Activated T-helper 1 cell treated with Interleukin-2 at 50 U/mL for 16 hours (primary cell): ENCODE measurements around the gene LUZP2.

Experiments
- DNase-seq: peaks from one replicate; pipeline ENCODE4 v3.0.0-alpha.2; 2020; ENCODE audit warnings: low read depth

Gene LUZP2

DNA sequence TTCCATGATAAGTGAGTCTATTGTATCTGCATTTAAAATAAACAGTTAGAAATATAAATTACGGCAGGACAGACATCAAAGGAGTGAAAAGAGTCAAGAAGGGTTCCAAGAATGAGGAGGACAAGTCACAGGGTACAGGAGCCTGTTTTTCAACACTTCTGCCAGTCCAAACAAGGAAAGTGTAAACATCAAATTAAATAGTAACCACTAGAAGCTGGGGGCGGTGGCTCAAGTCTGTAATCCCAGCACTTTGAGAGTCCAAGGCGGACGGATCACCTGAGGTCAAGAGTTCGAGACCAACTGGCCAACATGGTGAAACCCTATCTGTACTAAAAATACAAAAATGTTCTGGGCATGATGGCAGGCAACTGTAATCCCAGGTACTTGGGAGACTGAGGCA is 219.6 kb downstream of the LUZP2 start:
- DNase-seq, result no peak

DNA sequence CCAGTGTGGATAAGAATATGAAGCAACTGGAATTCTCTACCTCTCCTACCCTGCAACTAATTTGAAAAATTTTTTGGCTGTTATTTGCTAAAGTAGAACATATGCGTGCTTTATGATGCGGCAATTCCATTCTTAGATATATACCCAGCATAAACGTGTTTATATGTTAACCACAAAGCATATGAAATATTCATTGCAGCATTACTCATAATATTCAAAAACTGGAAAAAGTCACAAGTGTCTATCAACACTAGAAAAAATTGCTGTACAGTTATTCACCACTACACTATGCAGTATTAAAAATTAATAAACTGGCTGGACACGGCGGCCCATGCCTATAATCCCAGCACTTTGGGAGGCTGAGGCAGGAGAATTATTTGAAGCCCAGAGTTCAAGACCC is 226.4 kb downstream of the LUZP2 start:
- no peak for DNase-seq

DNA sequence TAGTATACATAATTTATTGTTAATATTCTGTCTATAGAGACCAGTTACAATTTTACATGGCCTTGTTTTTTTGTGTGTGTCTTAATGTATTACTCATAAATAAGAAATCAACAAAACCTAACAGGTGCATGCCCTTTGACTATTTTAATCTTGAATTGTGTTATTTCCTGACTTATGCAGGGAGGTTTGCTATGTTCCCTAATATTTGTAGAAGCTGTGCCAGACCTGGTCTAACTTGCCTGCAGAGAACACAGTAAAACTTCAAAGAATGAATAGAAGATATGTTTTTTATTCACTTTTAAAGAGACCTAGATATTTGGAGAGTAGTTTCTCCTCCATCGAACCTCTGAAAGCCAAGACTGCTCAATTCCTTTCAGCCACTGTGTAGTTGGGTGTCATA is 234.7 kb downstream of the LUZP2 start:
- no peak for DNase-seq

DNA sequence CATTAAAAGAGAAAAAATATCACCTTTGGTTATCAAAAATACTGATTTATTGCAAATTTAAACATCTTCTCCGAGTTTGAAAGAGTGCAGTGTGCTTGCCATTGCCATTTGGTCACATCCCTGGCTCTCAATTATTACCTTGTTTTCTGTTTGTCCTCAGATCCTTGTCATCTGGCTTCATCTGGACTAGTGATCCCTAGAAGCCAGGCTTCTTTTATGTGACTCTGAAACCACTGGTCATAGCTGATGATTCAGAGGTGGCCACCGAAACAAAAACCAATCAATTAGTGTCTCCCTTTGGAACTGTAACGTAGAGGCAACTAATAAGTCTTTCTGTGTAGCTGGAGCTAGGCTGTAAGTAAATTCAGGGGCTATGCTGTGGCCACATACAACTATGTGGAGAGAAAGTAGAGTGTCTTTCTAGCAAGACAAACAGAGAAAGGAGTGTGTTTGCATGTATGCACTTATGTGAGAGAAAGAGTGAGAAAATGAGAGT is 237.9 kb downstream of the LUZP2 start:
- no peak for DNase-seq

DNA sequence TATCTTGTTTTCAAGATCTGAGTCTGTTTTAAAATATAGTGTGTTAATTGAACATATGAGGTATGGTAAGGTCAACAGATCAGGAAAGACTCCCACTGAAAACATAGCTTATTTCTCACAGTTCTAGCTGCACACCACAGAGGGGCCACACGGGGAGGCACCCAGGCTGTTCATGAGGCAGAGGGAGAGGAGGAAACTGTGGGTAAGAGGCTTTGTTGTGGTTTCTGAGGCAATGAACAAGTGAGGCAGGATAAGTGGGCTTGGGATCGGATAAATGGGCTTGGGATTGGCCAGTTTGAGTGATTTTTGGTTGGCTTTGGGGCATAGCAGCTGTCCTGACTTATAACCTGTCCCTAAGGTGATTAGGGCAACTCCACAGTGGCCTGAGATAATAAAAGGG is 242.1 kb downstream of the LUZP2 start:
- DNase-seq, result no peak

DNA sequence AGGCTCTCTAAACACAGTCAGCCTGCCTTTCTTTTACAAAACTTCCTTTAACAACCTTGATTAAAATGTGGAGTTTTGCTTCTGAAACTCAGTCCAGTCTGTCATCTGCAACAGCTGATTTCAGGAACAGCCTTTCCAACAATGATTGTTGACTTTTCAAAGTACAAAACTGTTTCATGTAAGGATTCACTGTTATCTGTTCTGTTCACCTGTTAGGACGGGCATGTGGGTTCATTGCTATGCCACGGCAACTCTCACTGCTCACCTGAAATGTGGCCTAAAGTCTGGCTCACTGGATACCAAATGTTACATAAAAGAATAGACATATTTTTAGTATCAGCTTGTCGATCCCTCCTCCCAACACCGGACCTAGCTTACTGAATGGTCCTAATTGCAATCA is 242.8 kb downstream of the LUZP2 start:
- DNase-seq, result no peak

DNA sequence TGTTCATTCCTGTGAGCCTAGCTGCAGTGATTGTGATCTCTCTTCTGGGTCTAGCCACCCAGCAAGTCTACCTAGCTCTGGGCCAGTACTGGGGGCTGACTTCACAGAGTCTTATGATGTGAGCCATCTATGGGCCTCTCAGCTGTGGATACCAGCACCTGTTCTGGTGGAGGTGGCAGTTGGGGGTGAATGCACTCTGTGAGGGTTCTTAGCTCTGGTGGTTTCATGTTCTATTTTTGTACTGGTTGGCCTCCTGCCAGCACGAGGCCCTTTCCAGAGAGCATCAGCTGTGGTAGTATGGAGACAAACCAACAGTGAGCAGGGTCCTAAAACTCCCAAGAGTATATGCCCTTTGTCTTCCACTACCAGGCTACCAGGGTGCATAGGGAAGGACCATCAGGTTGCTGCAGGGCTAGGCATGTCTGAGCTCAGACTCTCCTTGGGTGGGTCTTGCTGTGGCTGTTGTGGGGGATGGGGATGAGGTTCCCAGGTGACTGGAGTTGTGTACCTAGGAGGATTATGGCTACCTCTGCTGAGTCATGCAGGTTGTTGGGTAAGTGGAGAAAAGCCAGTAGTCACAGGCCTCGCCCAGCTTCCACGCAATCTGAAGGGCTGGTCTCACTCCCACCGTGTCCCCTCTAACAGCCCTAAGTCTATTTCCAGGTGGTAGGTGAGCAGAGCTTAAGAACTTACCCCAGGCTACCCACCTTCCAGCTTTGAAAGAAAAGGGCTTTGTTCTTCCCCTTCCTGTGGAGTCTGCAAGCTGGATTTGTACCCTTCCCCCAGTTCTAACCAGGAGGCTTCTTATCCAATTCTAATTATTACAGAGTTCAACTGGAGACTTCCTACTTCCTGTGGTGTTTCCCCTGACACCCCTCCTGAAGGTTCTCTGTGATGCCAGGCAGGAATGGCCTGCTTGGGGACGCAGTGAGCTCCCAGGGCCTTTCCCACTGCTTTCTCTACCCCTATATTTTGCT is 250.7 kb downstream of the LUZP2 start:
- no peak for DNase-seq

DNA sequence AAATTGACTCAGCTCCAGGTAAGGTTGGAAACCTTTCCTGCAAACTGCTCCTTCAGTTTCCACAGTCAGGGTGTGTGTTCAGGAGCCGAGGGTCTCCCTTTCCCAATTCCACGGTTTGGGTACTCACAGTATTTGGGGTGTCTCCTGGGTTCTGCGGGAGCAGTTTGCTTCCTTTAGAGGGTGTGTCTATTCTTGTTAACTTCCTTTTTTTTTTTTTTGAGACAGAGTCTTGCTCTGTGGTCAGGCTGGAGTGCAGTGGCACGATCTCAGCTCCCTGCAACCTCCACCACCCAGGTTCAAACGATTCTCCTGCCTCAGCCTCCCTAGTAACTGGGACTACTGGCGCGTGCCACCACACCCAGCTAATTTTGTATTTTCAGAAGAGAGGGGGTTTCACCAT is 251.4 kb downstream of the LUZP2 start:
- DNase-seq, result no peak

DNA sequence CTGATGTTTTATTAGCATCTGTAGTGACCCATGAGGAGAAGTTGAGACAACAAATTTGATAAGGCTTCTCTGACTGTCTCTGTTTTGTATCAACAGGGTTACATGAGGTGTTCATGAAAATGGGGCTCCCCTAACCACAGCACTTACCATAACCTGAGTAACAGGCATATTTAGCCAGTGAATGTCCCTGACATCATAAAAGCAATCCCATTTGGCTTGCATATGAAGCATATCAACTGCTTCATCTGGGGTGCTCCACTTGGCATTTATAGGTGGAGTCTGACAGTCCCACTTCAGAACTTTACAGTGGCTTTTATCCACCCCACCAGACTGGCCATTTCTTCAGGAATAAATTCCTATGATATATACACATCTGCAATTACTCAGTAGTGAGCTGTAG is 257.6 kb downstream of the LUZP2 start:
- no peak for DNase-seq

DNA sequence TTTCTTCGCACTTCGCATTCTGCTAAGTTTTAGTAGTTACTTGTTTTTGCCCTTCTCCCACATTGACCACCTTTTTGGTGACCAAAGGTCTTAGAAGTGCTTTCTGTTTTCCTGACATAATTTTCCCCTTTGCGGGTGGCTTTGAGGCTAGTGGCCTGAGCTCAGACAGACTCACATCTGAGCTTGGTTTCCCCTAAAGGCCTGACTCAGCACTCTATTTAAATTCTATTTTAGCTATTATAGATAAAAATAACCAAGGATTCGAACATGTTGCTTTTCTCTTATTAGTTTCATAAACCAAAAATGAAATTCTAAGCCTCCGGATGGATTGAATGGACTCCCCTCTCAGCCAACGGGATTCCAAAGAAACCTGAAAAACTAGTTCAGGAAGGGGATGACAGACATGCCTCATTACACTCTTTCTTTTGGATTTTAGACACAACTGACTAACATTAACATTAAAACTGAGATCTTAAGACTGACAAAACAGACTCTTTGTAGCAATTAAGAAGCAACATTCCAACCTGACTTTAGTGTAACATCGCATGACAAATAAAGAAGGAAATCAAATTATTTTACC is 258.5 kb downstream of the LUZP2 start:
- DNase-seq, result no peak

DNA sequence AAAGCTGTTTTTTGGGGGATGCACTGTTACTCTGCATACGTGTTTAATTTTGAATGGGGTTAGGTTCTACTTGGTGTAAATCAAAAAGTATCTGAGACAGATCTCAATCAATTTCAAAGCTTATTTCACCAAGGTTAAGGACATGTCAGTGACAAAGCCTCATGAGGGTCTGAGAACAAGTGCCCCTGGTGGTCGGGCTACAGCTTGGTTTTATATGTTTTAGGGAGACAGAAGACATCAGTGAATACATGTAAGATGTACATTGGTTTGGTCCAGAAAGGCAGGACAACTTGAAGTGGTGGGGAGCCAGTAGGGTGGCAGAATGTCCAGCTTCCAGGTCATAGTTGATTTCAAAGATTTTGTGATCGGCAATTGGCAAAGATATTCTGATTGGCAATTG is 262.9 kb downstream of the LUZP2 start:
- no peak for DNase-seq

DNA sequence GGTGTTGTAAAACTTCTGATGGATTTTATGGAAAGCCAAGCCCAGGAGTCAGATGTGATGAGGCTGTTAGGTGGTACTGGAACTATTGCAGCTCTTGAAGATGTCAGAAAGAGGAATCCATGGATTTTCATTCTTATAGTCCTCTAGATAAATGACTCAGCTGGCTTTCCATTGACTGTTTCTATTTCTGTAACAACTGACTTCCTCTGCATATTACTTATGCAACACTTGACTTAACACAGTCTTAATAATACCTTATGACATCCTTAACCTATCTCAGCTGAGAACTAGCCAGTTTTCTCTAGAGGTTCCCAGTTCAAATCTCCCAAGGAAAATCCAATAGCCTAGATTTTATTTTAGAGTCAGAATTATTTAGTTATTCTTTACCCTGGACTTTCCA is 263.8 kb downstream of the LUZP2 start:
- DNase-seq, result no peak

DNA sequence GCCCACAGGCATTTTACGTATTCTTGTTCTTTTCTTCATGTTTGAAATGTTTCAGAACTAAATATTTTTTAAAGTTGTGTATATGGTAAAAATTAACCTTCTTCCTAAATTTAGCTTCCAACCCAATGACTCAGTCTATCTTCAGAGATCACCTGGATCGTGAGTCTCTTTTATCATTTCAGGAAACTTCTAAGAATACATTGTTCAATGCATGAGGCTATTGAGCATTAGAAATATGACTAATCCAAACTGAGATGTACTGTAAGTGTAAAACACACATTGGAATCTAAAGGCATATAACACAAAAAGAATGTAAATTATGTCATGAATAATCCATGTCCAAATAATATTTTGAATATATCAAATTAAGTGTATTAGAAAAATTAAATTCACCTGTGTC is 265.2 kb downstream of the LUZP2 start:
- DNase-seq, result no peak

DNA sequence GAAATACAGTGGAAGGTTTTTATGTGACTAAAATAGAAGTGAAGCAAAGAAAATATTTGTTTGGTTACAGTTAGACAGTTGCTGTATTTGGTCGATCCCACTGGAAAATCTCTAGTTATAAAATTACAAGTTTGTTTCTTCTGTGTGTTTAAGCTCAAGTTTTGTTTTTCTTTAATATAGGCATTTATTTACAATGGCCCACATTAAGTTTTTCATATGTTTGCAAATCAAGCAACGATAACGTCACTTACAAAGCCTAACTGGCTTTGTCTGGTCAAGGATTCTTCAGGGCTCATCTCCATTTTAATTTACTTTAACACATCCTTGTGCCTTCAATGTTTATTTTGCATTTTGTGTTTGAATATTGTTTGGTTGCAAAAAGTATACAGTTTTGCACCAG is 270.6 kb downstream of the LUZP2 start:
- no peak for DNase-seq

DNA sequence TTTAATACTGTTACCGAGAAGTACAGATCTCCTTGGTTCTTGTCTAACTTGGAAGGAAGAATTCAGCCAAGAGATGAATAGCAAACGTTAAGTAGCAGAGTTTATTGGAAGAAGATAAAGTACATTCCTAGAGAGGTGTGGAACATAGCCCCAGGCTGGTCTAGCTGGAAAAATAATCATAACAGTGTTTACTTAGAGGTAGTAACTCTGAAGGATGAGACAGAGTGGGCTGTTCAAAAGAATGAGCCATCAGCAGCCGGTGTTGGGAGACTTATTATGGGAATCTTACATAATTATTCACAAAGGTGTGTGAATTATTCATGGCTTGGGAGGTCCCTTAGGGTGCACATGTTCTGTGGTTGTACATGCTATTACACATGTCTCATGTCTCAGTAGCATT is 276.5 kb downstream of the LUZP2 start:
- DNase-seq, result no peak

DNA sequence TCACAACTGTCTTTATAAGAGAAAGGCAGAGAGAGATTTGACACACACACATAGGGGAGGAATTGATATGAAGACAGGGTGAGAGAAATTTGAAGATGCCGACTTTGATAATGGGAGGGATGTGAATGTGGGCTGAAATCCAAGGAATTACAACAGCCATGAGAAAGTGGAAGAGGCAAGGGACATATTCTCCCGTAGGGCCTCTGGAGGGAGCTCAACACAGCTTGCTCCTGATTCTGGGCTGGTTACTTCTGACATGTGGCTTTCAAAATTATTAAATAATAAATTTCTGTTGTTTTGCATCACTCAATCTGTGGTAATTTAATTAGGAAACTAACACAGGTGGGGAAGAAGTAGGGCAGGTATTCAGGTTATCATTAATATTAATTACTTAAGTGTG is 282.9 kb downstream of the LUZP2 start:
- DNase-seq, result no peak

DNA sequence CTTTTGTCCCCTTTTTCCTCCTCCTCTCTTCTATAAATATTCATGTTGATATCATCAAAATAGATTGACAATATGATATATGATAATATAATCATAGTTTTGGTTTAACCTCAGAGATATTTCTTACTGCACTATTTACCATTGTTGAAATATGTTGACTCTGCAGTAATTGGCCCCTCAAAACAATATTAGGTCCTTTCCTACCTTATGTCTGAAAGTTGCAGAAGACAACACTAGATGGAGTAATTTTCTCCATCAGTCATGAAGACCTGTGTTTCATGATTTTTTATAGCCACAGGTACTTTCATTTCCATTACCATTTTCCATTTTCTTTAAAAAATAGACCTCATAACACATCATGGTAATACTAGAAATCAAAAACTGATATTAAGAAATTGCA is 284.4 kb downstream of the LUZP2 start:
- no peak for DNase-seq

DNA sequence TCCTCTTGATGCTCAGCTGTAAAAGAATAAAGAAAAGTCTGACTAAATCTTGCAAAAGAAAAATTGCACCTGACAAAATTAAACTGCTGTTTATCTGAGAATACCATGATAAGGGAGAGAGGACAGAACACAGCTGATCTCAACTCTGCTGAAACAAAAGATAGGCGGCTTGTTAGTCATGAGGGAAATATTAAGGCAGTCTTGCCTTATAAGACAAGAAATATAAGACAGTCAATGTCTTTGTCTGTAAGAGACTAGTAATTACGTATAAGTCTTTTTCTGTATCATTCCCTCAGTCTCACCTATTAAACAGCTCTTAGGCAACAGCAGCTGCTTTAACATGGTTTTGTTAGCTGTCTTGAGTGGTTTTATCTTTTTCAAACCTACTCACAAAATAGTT is 296.6 kb downstream of the LUZP2 start:
- DNase-seq, result no peak

DNA sequence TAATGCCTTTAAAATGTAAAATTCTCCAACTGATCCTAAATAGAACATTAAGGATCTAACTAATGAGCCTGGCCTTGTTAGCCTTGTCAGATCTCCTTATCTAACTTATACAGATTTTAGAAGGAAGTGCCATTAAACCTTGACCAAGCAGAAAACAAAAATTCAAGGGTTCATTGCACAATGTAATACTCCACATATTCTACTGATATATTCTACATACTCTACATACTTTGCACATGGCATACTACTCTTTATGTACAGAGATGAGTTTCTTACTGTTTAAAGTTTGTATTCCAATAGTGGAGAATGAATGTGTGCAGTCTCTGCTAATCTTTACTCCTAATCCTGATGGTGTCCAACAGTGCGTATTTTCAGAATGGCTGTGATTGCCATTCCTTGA is 297.2 kb downstream of the LUZP2 start:
- DNase-seq, result no peak

DNA sequence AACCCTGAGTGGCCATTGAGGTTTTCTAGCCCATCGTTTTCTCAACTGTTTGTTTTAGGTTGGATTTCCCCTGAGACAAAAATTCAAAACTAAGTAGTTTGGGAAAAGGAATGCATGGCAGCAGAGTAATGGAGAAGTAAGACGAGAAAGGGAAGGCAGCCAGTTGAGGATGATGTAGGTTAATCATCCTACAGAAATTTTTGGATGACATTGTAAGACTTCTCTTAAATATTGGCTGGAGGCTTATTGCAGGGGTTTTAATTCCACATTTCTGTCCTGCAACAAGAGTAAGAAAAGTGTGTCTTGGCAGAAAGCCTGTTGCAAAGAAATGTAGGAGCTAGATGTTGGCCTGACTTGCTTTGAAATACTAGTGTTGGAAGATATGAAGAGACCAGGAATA is 308.8 kb downstream of the LUZP2 start:
- DNase-seq, result no peak

DNA sequence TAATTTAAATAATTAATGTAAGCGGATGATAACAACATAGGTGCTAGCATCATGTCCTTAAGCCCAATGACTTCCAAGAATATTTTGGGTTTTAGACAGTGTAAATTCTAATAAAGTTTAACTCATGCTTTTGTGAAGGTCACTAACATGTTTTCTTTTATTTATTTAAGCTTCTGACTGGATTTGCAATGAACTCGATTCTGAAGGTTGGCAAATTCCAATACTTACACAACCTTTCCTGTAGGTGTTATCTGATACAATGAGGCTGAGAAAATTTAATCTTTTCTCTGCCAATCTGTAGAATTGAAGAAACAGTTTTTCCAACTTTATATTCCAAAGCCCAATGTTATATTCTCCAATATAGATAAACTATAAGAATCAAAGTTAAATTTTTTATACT is 311.3 kb downstream of the LUZP2 start:
- no peak for DNase-seq

DNA sequence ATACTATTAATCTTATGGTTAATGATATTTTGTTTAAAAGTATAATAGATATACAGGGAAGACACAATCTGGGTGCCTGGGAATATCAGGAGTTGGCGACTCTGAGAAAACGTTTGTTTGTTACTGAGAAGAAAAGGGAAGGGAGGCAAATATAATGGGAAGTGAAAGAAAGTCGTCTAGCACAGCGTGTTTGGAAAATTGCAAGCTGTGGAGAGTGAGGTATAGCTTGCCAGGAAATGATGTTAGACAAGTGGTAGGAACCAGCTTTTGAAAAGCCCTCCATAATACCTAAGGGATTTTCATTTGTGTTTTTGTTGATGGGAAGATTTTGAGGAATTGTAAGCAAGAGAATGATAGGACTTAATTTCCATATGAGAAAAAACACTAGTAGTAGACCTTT is 322.2 kb downstream of the LUZP2 start:
- no peak for DNase-seq

DNA sequence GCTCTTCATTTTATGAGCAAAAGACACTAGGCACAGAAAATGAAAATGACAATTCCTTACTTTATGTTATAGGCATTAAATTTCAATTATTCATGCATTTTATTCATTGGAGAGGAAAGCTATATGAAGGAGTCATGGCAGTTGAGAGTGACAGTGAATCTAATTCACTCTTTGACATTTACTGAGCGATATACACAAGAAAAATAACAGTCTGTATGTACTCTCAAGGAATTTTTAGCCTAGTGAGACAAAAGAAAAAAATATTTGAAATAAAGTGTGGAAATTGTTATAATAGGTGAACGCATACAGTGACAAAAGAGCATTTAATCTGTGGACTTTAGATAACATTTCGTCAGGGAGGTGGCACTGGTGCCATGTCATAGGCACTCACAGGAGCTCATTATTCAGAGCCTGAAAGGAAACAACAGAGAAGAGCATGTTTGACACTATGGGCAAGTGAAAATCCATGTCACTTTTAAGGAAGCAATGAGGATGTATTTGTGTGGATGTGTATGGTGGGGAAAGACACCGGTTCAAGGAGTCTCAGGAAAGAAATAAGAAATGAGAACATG is 323.1 kb downstream of the LUZP2 start:
- no peak for DNase-seq
